IPS-15b (cell line): ENCODE measurements around the gene AKAP14.
"Not testable (repeated sequence)": the region's sequence is repeated elsewhere in the genome, so short reads cannot be mapped to it uniquely, and the experiment has no call there.

Source experiments
- H3K27me3 ChIP-seq: one replicate; pipeline ENCODE4 v1.6.1; 2013; ENCODE audit warnings: low read length; ENCODE audit not compliant: control insufficient read depth, insufficient read depth
- H3K36me3 ChIP-seq: one replicate; pipeline ENCODE4 v1.6.1; 2013; ENCODE audit warnings: low read length; ENCODE audit not compliant: control insufficient read depth, insufficient read depth
- H3K4me1 ChIP-seq: one replicate; pipeline ENCODE4 v1.6.1; 2013; ENCODE audit warnings: mild to moderate bottlenecking, low read length; ENCODE audit not compliant: control insufficient read depth, insufficient read depth
- H3K4me3 ChIP-seq: one replicate; pipeline ENCODE4 v1.5.1; 2013; ENCODE audit warnings: low read depth, low read length
- H3K9ac ChIP-seq: one replicate; pipeline ENCODE4 v1.6.1; 2013; ENCODE audit warnings: low read depth, mild to moderate bottlenecking, low read length
- H3K9me3 ChIP-seq: one replicate; pipeline ENCODE4 v1.6.1; 2013; ENCODE audit warnings: mild to moderate bottlenecking, low read length; ENCODE audit not compliant: control insufficient read depth, insufficient read depth

The AKAP14 gene

DNA sequence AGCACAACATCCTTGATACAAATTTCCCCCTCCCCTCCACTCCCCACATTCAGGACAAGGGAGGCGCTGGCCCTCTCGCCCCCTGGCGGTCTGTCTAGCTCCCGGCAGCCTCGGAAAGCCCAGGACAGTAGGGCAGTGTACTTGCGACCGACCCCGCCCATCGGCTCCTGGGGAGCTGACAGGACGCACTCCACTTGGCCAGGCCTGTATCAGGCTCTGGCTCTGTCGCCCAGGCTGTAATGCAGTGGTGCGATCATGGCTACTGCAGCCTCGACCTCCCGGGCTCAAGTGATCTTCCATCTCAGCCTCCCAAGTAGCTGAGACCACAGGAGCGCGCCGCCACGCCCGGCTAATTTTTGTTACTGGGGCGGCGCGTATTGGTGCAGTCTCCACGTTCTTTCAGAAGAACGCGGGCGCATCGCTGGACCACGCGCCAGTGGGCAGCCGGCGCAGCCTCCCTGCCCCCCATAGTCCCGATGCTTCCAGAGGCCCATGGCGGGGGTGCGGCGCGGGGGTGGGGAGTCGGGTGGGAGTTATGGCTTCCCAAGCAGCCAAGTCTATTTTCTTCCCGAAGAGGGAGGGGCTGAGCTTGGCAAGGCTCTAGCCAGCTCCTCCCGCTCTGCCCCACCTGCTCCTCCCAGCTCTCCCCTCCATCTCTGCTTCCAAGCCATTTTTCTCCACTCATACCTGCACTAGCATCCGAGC, 7.8 kb upstream of the AKAP14 start:
- H3K27me3 ChIP-seq, result no peaks in the 10 kb centered on the region
- no peaks in the 10 kb centered on the region for H3K9me3 ChIP-seq
- no peak overlapping the region for H3K9ac ChIP-seq
- peak overlapping the region; percentile 53 for H3K4me3 ChIP-seq
- H3K4me1 ChIP-seq, result no peaks in the 10 kb centered on the region
- no peaks in the 10 kb centered on the region for H3K36me3 ChIP-seq

DNA sequence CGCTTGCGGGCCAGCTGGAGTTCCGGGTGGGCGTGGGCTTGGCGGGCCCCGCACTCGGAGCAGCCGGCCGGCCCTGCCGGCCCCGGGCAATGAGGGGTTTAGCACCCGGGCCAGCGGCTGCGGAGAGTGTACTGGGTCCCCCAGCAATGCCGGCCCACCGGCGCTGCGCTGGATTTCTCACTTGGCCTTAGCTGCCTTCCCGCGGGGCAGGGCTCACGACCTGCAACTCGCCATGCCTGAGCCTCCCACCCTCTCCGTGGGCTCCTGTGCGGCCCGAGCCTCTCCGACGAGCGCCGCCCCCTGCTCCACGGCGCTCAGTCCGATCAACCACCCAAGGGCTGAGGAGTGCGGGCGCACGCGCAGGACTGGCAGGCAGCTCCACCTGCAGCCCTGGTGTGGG, 5.1 kb upstream of the AKAP14 start:
- not testable (repeated sequence) for H3K4me3 ChIP-seq, H3K9ac ChIP-seq, H3K9me3 ChIP-seq, H3K4me1 ChIP-seq, H3K36me3 ChIP-seq, H3K27me3 ChIP-seq

DNA sequence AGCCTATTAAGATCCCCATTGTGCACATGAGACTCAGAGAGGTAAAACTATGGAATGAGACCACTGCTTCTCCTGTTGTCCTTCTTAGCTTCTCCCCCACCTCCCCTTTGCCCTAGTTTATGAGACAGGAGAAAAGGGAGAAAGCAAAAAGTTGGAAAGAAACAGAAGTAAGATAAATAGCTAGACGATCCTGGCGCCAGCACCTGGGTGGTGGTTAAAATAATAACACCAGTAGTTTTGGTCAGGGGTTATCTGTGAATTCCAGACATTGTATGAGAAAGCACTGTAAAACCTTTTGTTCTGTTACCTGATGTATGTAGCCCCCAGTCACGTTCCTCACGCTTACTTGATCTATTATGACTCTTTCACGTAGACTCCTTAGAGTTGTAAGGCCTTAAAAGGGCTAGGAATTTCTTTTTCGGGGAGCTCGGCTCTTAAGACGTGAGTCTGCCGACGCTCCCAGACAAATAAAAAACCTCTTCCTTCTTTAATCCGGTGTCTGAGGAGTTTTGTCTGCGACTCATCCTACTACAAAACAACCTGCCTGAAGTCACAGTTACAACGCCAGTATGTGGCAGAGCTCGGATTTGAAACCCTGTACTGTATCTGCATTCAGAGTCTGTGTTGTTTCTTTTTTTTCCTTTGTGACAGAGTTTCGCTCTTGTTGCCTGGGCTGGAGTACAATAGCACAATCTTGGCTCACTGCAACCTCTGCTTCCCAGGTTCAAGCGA, 3.6 kb upstream of the AKAP14 start:
- not testable (repeated sequence) for H3K4me1 ChIP-seq, H3K36me3 ChIP-seq, H3K4me3 ChIP-seq, H3K9ac ChIP-seq, H3K27me3 ChIP-seq, H3K9me3 ChIP-seq

GRCh38 chrX:119899125-119899524, 3.4 kb downstream of the AKAP14 start:
- H3K9me3 ChIP-seq, result no peaks in the 10 kb centered on the region
- no peak overlapping the region for H3K9ac ChIP-seq
- H3K4me1 ChIP-seq, result no peaks in the 10 kb centered on the region
- H3K36me3 ChIP-seq, result no peaks in the 10 kb centered on the region
- H3K27me3 ChIP-seq, result no peaks in the 10 kb centered on the region
- H3K4me3 ChIP-seq, result no peak overlapping the region

DNA sequence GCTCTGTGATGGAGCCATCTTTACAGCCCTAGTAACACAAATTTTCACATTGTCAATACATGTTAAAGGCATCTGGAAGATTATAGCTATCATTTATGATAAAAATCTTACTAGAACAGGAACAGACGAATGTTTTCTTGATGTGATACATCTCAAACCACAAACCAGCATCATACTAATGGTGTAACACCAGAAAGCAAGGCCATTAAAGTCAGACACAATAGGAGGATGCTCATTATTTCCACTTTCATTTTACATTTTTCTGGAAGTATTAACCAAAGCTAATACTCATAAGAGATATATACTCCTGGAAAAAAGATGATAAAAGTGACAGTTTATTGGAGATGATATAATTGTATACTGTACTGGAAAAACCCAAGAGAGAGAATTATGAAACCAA, 5.3 kb downstream of the AKAP14 start:
- Histone ChIP-seq H3K4me1 (no peaks in the 10 kb centered on the region), H3K36me3 (no peaks in the 10 kb centered on the region), H3K4me3 (no peak overlapping the region), H3K9me3 (no peaks in the 10 kb centered on the region), H3K27me3 (no peaks in the 10 kb centered on the region), H3K9ac (no peak overlapping the region)

GRCh38 chrX:119916310-119916709, 20.6 kb downstream of the AKAP14 start:
- Histone ChIP-seq H3K4me3 (no peak overlapping the region), H3K9ac (no peak overlapping the region), H3K27me3 (no peaks in the 10 kb centered on the region), H3K36me3 (no peaks in the 10 kb centered on the region), H3K4me1 (no peaks in the 10 kb centered on the region), H3K9me3 (no peaks in the 10 kb centered on the region)

- H3K9ac ChIP-seq, result no peak overlapping the region
- H3K4me3 ChIP-seq, result no peak overlapping the region
- no peaks in the 10 kb centered on the region for H3K27me3 ChIP-seq
- H3K36me3 ChIP-seq, result no peaks in the 10 kb centered on the region
- no peaks in the 10 kb centered on the region for H3K4me1 ChIP-seq
- H3K9me3 ChIP-seq, result no peaks in the 10 kb centered on the region
Observed at GRCh38 chrX:119917877-119918276, 22.2 kb downstream of the AKAP14 start.

GRCh38 chrX:119919835-119920585, 24.3 kb downstream of the AKAP14 start:
- no peaks in the 10 kb centered on the region for H3K27me3 ChIP-seq
- H3K4me3 ChIP-seq, result no peak overlapping the region
- no peak overlapping the region for H3K9ac ChIP-seq
- H3K9me3 ChIP-seq, result no peaks in the 10 kb centered on the region
- H3K4me1 ChIP-seq, result no peaks in the 10 kb centered on the region
- no peaks in the 10 kb centered on the region for H3K36me3 ChIP-seq

DNA sequence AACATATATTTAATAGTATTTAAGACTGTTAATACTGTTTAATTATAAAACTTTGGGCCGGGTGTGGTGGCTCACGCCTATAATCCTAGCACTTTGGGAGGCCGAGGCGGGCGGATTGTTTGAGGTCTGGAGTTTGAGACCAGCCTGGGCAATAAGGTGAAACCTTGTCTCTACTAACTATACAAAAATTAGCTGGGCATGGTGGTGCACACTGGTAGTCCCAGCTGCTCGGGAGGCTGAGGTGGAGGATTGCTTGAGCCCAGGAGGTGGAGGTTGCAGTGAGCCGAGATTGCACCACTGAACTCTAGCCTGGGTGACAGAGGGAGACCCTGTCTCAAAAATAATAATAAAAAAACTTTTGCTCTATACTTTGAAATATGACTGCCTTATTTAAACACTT, 26.7 kb downstream of the AKAP14 start:
- H3K27me3 ChIP-seq, H3K4me1 ChIP-seq, H3K9ac ChIP-seq, H3K4me3 ChIP-seq, H3K9me3 ChIP-seq, H3K36me3 ChIP-seq: not testable (repeated sequence)

DNA sequence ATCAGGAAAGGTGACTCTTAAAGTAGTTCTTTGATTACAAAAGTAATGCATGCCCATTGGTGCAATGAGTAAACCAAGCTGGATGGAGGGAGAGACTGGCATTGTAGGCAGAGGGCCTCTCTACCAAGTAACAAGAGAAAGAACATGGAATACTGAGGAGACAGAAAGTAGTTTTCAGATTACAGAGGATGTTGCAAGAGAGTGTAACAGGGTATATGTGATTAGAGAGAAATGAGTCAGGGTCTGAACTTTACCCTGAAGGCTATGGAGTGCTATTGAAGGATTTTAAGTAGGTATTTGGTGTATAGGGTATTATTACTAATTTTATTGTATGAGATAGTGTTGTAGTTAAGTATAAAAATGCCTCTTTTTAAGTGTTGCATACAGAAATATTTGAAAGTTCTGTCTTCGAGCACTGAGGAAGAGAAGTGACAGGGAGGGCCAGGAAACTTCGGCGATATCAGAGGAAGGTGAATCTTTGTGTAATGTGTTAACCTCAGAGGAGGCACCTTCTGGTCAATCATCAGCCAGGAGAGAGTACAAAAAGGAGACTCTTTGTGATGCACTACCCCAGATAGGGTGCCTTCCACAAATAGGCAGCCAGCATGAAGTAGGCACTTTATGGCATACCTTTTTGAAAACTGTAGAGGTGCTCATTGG, 39.7 kb downstream of the AKAP14 start:
- H3K9ac ChIP-seq, result no peak overlapping the region

DNA sequence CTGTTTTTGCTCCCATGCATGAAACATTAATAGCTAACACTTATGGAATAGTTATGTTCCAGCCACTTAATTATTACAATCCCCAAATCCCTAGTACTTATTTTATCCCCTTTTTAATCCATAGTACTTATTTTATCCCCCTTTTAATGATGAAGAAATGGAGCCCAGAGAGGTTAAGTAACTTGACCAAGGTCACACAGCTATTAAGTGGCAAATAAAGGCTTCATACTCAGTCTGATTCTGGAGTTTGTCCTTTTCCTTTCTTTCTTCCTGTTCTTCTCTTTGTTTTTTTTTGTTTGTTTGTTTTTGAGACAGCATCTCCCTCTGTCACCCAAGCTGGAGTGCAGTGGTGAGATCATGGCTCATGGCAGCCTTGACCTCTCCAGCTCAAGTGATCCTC, 45.6 kb downstream of the AKAP14 start:
- H3K4me1 ChIP-seq, result no peaks in the 10 kb centered on the region
- no peaks in the 10 kb centered on the region for H3K36me3 ChIP-seq
- H3K27me3 ChIP-seq, result no peaks in the 10 kb centered on the region
- no peak overlapping the region for H3K9ac ChIP-seq
- no peaks in the 10 kb centered on the region for H3K9me3 ChIP-seq
- no peak overlapping the region for H3K4me3 ChIP-seq

More for the DNA sequence above, 39.7 kb downstream of the AKAP14 start:
- Histone ChIP-seq H3K9me3 (no peaks in the 10 kb centered on the region), H3K36me3 (no peaks in the 10 kb centered on the region), H3K4me1 (no peaks in the 10 kb centered on the region), H3K27me3 (no peaks in the 10 kb centered on the region), H3K4me3 (no peak overlapping the region)
